Measurements from ENCODE around the gene IRX4.

IRX4 gene

GRCh38 chr5:1865948-1866347 lies 16.8 kb downstream of the IRX4 start:
- H2AFZ ChIP-seq (ENCODE audit: low read length), result no peak overlapping the region
- peaks cover 3% of the 10 kb centered on the region; the same call in 1 of the 2 replicates for H3K9me3 ChIP-seq (ENCODE audit: insufficient read depth, low read depth, low read length)
- H4K20me1 ChIP-seq (ENCODE audit: insufficient read depth, low read length, poor library complexity, severe bottlenecking), result no peaks in the 10 kb centered on the region
- H3K9ac ChIP-seq (ENCODE audit: low read depth, low read length, poor library complexity, severe bottlenecking), result no peak overlapping the region
- no peak overlapping the region for H3K4me2 ChIP-seq (ENCODE audit: low read depth, low read length, poor library complexity, severe bottlenecking)
- H3K4me1 ChIP-seq (ENCODE audit: insufficient read depth, low read length, poor library complexity, severe bottlenecking), result no peaks in the 10 kb centered on the region
- no peaks in the 10 kb centered on the region for H3K27me3 ChIP-seq (ENCODE audit: insufficient read depth, low read length, poor library complexity, severe bottlenecking)
- H3K79me2 ChIP-seq (ENCODE audit: insufficient read depth, low read length), result no peaks in the 10 kb centered on the region
- H3K9me2 ChIP-seq (replicated peaks; ENCODE audit: low read depth, low read length), result no peaks in the 10 kb centered on the region
- H3F3A ChIP-seq (ENCODE audit: low read depth), result no peaks in the 10 kb centered on the region
- TF ChIP-seq CTCF (conservative IDR thresholded peaks at IDR 0.05; ENCODE audit: low read length), result no peak
- TF ChIP-seq EZH2phosphoT487 (IDR thresholded peaks at IDR 0.05; ENCODE audit: borderline replicate concordance), result no peak
- H3K4me3 ChIP-seq (ENCODE audit: low read length, poor library complexity, severe bottlenecking), result no peak overlapping the region
- no peaks in the 10 kb centered on the region for H3K36me3 ChIP-seq (ENCODE audit: insufficient read depth, low read length)

- no peak overlapping the region for H3K4me2 ChIP-seq (ENCODE audit: low read depth, low read length, poor library complexity, severe bottlenecking)
- H3K36me3 ChIP-seq (ENCODE audit: insufficient read depth, low read length), result no peaks in the 10 kb centered on the region
- H4K20me1 ChIP-seq (ENCODE audit: insufficient read depth, low read length, poor library complexity, severe bottlenecking), result no peaks in the 10 kb centered on the region
- no peak for TF ChIP-seq CTCF (conservative IDR thresholded peaks at IDR 0.05; ENCODE audit: low read length)
- no peak for TF ChIP-seq EZH2phosphoT487 (IDR thresholded peaks at IDR 0.05; ENCODE audit: borderline replicate concordance)
- no peak overlapping the region for H3K9ac ChIP-seq (ENCODE audit: low read depth, low read length, poor library complexity, severe bottlenecking)
- H3K4me3 ChIP-seq (ENCODE audit: low read length, poor library complexity, severe bottlenecking), result no peak overlapping the region
- H3K9me2 ChIP-seq (replicated peaks; ENCODE audit: low read depth, low read length), result no peaks in the 10 kb centered on the region
- peaks cover 3% of the 10 kb centered on the region; the same call in 1 of the 2 replicates for H3K9me3 ChIP-seq (ENCODE audit: insufficient read depth, low read depth, low read length)
- H3F3A ChIP-seq (ENCODE audit: low read depth), result no peaks in the 10 kb centered on the region
- no peaks in the 10 kb centered on the region for H3K4me1 ChIP-seq (ENCODE audit: insufficient read depth, low read length, poor library complexity, severe bottlenecking)
- no peak overlapping the region for H2AFZ ChIP-seq (ENCODE audit: low read length)
- H3K79me2 ChIP-seq (ENCODE audit: insufficient read depth, low read length), result no peaks in the 10 kb centered on the region
- no peaks in the 10 kb centered on the region for H3K27me3 ChIP-seq (ENCODE audit: insufficient read depth, low read length, poor library complexity, severe bottlenecking)
Observed at GRCh38 chr5:1865486-1865885, 17.2 kb downstream of the IRX4 start.

- Histone ChIP-seq H3K4me2 (ENCODE audit: low read depth, low read length, poor library complexity, severe bottlenecking) (no peak overlapping the region), H2AFZ (ENCODE audit: low read length) (no peak overlapping the region), H3K9ac (ENCODE audit: low read depth, low read length, poor library complexity, severe bottlenecking) (no peak overlapping the region), H3K36me3 (ENCODE audit: insufficient read depth, low read length) (no peaks in the 10 kb centered on the region), H3K4me1 (ENCODE audit: insufficient read depth, low read length, poor library complexity, severe bottlenecking) (no peaks in the 10 kb centered on the region), H4K20me1 (ENCODE audit: insufficient read depth, low read length, poor library complexity, severe bottlenecking) (no peaks in the 10 kb centered on the region), H3K4me3 (ENCODE audit: low read length, poor library complexity, severe bottlenecking) (no peak overlapping the region), H3K79me2 (ENCODE audit: insufficient read depth, low read length) (no peaks in the 10 kb centered on the region), H3K9me3 (ENCODE audit: insufficient read depth, low read depth, low read length) (peaks cover under 1% of the 10 kb centered on the region; the same call in 1 of the 2 replicates), H3F3A (ENCODE audit: low read depth) (no peaks in the 10 kb centered on the region), H3K27me3 (ENCODE audit: insufficient read depth, low read length, poor library complexity, severe bottlenecking) (no peaks in the 10 kb centered on the region), H3K9me2 (replicated peaks; ENCODE audit: low read depth, low read length) (no peaks in the 10 kb centered on the region)
- TF ChIP-seq CTCF (conservative IDR thresholded peaks at IDR 0.05; ENCODE audit: low read length) (no peak), EZH2phosphoT487 (IDR thresholded peaks at IDR 0.05; ENCODE audit: borderline replicate concordance) (no peak)
Observed at GRCh38 chr5:1864896-1865440, 17.8 kb downstream of the IRX4 start.

All from Loucy (cell line).